H9 (cell line): ENCODE results near the gene SLC25A18. TPM values are rescaled to one million over a fixed set of nuclear protein-coding genes. Genes with fewer than 3 reads are reported as not detected.
A peak's percentile ranks its signal among the peaks of the same experiment; 100 is the strongest.

ENCODE experiments used
- DNase-seq: peaks from one replicate; pipeline ENCODE4 v3.0.0-alpha.2; 2017
- H2AFZ ChIP-seq: one replicate; pipeline ENCODE4 v1.6.1; 2013; ENCODE audit warnings: mild to moderate bottlenecking, low read length, control low read depth, moderate library complexity
- H2AK5ac ChIP-seq: 2 replicates; pipeline ENCODE4 v1.6.1; 2013; ENCODE audit warnings: low read length, control low read depth, mixed read lengths; ENCODE audit not compliant: insufficient read length
- H2BK120ac ChIP-seq: one replicate; pipeline ENCODE4 v1.6.1; 2013; ENCODE audit warnings: low read depth, mild to moderate bottlenecking, low read length, control low read depth, inconsistent platforms; ENCODE audit not compliant: poor library complexity, severe bottlenecking
- H2BK12ac ChIP-seq: 2 replicates; pipeline ENCODE4 v1.6.1; 2013; ENCODE audit warnings: low read length, control low read depth, mixed read lengths, low read depth; ENCODE audit not compliant: insufficient read length
- H2BK15ac ChIP-seq: 2 replicates; pipeline ENCODE4 v1.6.1; 2013; ENCODE audit warnings: low read depth, low read length, control low read depth
- H2BK20ac ChIP-seq: one replicate; pipeline ENCODE4 v1.6.1; 2013; ENCODE audit warnings: low read depth, mild to moderate bottlenecking, low read length, control low read depth, inconsistent platforms; ENCODE audit not compliant: poor library complexity, severe bottlenecking
- H2BK5ac ChIP-seq: 2 replicates; pipeline ENCODE4 v1.6.1; 2013; ENCODE audit warnings: low read length, control low read depth, mixed read lengths; ENCODE audit not compliant: insufficient read length
- H3K14ac ChIP-seq: 2 replicates; pipeline ENCODE4 v1.6.1; 2013; ENCODE audit warnings: low read length, control low read depth; ENCODE audit not compliant: insufficient read depth
- H3K18ac ChIP-seq: 2 replicates; pipeline ENCODE4 v1.6.1; 2013; ENCODE audit warnings: low read depth, mild to moderate bottlenecking, mixed read lengths, low read length, control low read depth; ENCODE audit not compliant: insufficient read length
- H3K23ac ChIP-seq: 2 replicates; pipeline ENCODE4 v1.6.1; 2013; ENCODE audit warnings: low read length, control low read depth, mixed read lengths, low read depth; ENCODE audit not compliant: insufficient read length
- H3K23me2 ChIP-seq: 2 replicates; pipeline ENCODE4 v1.6.1; 2013; ENCODE audit warnings: low read depth, mild to moderate bottlenecking, mixed read lengths, low read length, control low read depth; ENCODE audit not compliant: insufficient read length, poor library complexity, severe bottlenecking
- H3K27ac ChIP-seq: 2 replicates; pipeline ENCODE4 v1.5.1; 2013; ENCODE audit warnings: low read length, control low read depth, mixed read lengths, low read depth; ENCODE audit not compliant: insufficient read length
- H3K27me3 ChIP-seq: 2 replicates; pipeline ENCODE4 v1.6.1; 2013; ENCODE audit warnings: low read length, control low read depth, inconsistent platforms; ENCODE audit not compliant: insufficient read depth
- H3K4ac ChIP-seq: 2 replicates; pipeline ENCODE4 v1.6.1; 2013; ENCODE audit warnings: low read depth, mild to moderate bottlenecking, control low read depth, inconsistent platforms, low read length, moderate library complexity
- H3K4me1 ChIP-seq: 2 replicates; pipeline ENCODE4 v1.6.1; 2013; ENCODE audit warnings: low read length, control low read depth, inconsistent platforms; ENCODE audit not compliant: insufficient read depth
- H3K4me2 ChIP-seq: 2 replicates; pipeline ENCODE4 v1.6.1; 2013; ENCODE audit warnings: low read length, control low read depth, mixed read lengths; ENCODE audit not compliant: insufficient read length, insufficient read depth
- H3K56ac ChIP-seq: 2 replicates; pipeline ENCODE4 v1.6.1; 2013; ENCODE audit warnings: low read depth, mild to moderate bottlenecking, mixed read lengths, low read length, control low read depth; ENCODE audit not compliant: insufficient read length
- H3K79me1 ChIP-seq: 2 replicates; pipeline ENCODE4 v1.6.1; 2013; ENCODE audit warnings: low read depth, mild to moderate bottlenecking, moderate library complexity, low read length, control low read depth, inconsistent platforms; ENCODE audit not compliant: insufficient read depth, poor library complexity, severe bottlenecking
- H3K79me2 ChIP-seq: 2 replicates; pipeline ENCODE4 v1.6.1; 2013; ENCODE audit warnings: low read length, control low read depth, inconsistent platforms; ENCODE audit not compliant: insufficient read depth
- H3K9ac ChIP-seq: 2 replicates; pipeline ENCODE4 v1.6.1; 2013; ENCODE audit warnings: low read length, control low read depth, mixed read lengths; ENCODE audit not compliant: insufficient read length; ENCODE audit errors: extremely low read depth
- H3K9me3 ChIP-seq: one replicate; pipeline ENCODE4 v1.6.1; 2013; ENCODE audit warnings: low read depth, low read length, inconsistent platforms; ENCODE audit not compliant: control insufficient read depth
- H3T11ph ChIP-seq: one replicate; pipeline ENCODE4 v1.6.1; 2013; ENCODE audit warnings: mild to moderate bottlenecking, low read length, control low read depth, inconsistent platforms
- H4K20me1 ChIP-seq: one replicate; pipeline ENCODE4 v1.6.1; 2013; ENCODE audit not compliant: control insufficient read depth, insufficient read length, insufficient read depth
- H4K5ac ChIP-seq: 2 replicates; pipeline ENCODE4 v1.6.1; 2013; ENCODE audit warnings: low read depth, mild to moderate bottlenecking, mixed read lengths, low read length, control low read depth; ENCODE audit not compliant: insufficient read length
- H4K8ac ChIP-seq: replicated peaks from 2 replicates; pipeline ENCODE4 v1.6.1; 2013; ENCODE audit warnings: low read length, control low read depth, mixed read lengths, low read depth; ENCODE audit not compliant: insufficient read length
- H4K91ac ChIP-seq: 2 replicates; pipeline ENCODE4 v1.6.1; 2013; ENCODE audit warnings: low read depth, mild to moderate bottlenecking, moderate library complexity, mixed read lengths, low read length, control low read depth; ENCODE audit not compliant: insufficient read length
- H3K27ac Mint-ChIP-seq, 3 experiments: 2 replicates in 2 of 3; 3 replicates in 1 of 3; pipeline ENCODE4 v1.8.0; 2020 to 2021; ENCODE audit warnings: mixed read lengths in 3 of 3, mild to moderate bottlenecking in 1 of 3, moderate library complexity in 1 of 3
- H3K27me3 Mint-ChIP-seq: 2 replicates; pipeline ENCODE4 v1.8.0; 2021; ENCODE audit warnings: low read depth, mild to moderate bottlenecking, moderate library complexity, mixed read lengths
- H3K36me3 Mint-ChIP-seq, 3 experiments: 2 replicates in 2 of 3; 3 replicates in 1 of 3; pipeline ENCODE4 v1.8.0; 2020 to 2021; ENCODE audit warnings: low read depth in 3 of 3, mixed read lengths in 3 of 3; ENCODE audit not compliant: insufficient read depth in 1 of 3
- H3K4me1 Mint-ChIP-seq, 2 experiments: 2 replicates each; pipeline ENCODE4 v1.8.0; 2020; ENCODE audit warnings: mixed read lengths in 2 of 2
- H3K4me3 Mint-ChIP-seq, 2 experiments: 2 replicates in 1 of 2; 3 replicates in 1 of 2; pipeline ENCODE4 v1.8.0; 2020 to 2021; ENCODE audit warnings: mild to moderate bottlenecking in 2 of 2, mixed read lengths in 2 of 2, moderate library complexity in 1 of 2
- H3K9me3 Mint-ChIP-seq, 2 experiments: 2 replicates in 1 of 2; 3 replicates in 1 of 2; pipeline ENCODE4 v1.8.0; 2020; ENCODE audit warnings: mild to moderate bottlenecking in 2 of 2, mixed read lengths in 2 of 2, moderate library complexity in 1 of 2
- CTCF ChIP-seq: fragments of 200-600 bp; sonication (generic); conservative IDR thresholded peaks from 3 replicates; pipeline ENCODE4 v1.8.0; 2021; ENCODE audit warnings: antibody characterized with exemption, mild to moderate bottlenecking
- WGBS: extraction: QIAGEN DNeasy Blood & Tissue Kit; methylation state at CpG from one replicate; pipeline ENCODE4 v1.1.7; 2013; ENCODE audit warnings: missing lambda C conversion rate, low lambda C conversion rate, mixed read lengths; ENCODE audit not compliant: insufficient read length; ENCODE audit errors: extremely low coverage; 5-methylcytosine and 5-hydroxymethylcytosine counted together
- total RNA-seq: library from RNA; stranded (reverse); gene quantifications from 2 replicates; pipeline ENCODE4 v1.2.1, GENCODE V29; 2021

Gene SLC25A18
- total RNA-seq, 1 experiment from 2014 or later: 2.3 TPM

- no peak overlapping the region for H2AFZ ChIP-seq
- H4K5ac ChIP-seq: no peak overlapping the region
- no peak overlapping the region for H3K14ac ChIP-seq
- no peak for TF ChIP-seq CTCF
- no CpG with 5 or more reads among the region's 9 CpGs for WGBS
- Mint-ChIP-seq H3K27me3 (no peaks in the 10 kb centered on the region), H3K4me3 (no peak overlapping the region), H3K4me1 (0 out of 4 replicates have a peak, but pooled peaks cover 0 to 3% of the 10 kb centered on the region in 2 experiments), H3K36me3 (peaks cover 0 to 3% (median 2%) of the 10 kb centered on the region in 3 experiments; a peak in 3 of 7 replicates), H3K27ac (peak overlapping the region in 2 of 3 experiments; percentile 11 to 61; a peak in 1 of 7 replicates), H3K9me3 (no peaks in the 10 kb centered on the region)
- H3K9ac ChIP-seq: no peak overlapping the region
- no peak overlapping the region for H4K91ac ChIP-seq
- no peak overlapping the region for H3K4me2 ChIP-seq
- no peak overlapping the region for H3K4ac ChIP-seq
- H3T11ph ChIP-seq: no peak overlapping the region
- no peaks in the 10 kb centered on the region for H4K20me1 ChIP-seq
- no peaks in the 10 kb centered on the region for H3K9me3 ChIP-seq
- no peak overlapping the region for H2BK20ac ChIP-seq
- no peak overlapping the region for H3K27ac ChIP-seq
- H4K8ac ChIP-seq: no peak overlapping the region
- no peak overlapping the region for H3K23ac ChIP-seq
- no peak overlapping the region for H2BK12ac ChIP-seq
- no peaks in the 10 kb centered on the region for H3K27me3 ChIP-seq
- H3K56ac ChIP-seq: no peak overlapping the region
- peaks cover 10% of the 10 kb centered on the region; the same call in 1 of the 2 replicates for H3K79me2 ChIP-seq
- no peak overlapping the region for H2BK120ac ChIP-seq
- no peak for DNase-seq
- peaks cover 8% of the 10 kb centered on the region for H3K79me1 ChIP-seq
- H2BK5ac ChIP-seq: no peak overlapping the region
- H2AK5ac ChIP-seq: no peak overlapping the region
- no peak overlapping the region for H3K18ac ChIP-seq
- H3K4me1 ChIP-seq: no peaks in the 10 kb centered on the region
- no peak overlapping the region for H2BK15ac ChIP-seq
- no peaks in the 10 kb centered on the region for H3K23me2 ChIP-seq
Measured at GRCh38 chr22:17631076-17631565, 67.8 kb downstream of the SLC25A18 start.
